HG03558 (cell line): ENCODE measurements around the gene ZWILCH.
"Not testable (repeated sequence)": the region's sequence is repeated elsewhere in the genome, so short reads cannot be mapped to it uniquely, and the experiment has no call there.

Source experiments
- ATAC-seq: cut with Tn5 transposase; IDR thresholded peaks from one replicate; pipeline ENCODE4 v1.9.1; 2021; ENCODE audit warnings: moderate number of reproducible peaks; ENCODE audit not compliant: unreplicated experiment; ENCODE audit errors: extremely low read depth

The ZWILCH gene

DNA sequence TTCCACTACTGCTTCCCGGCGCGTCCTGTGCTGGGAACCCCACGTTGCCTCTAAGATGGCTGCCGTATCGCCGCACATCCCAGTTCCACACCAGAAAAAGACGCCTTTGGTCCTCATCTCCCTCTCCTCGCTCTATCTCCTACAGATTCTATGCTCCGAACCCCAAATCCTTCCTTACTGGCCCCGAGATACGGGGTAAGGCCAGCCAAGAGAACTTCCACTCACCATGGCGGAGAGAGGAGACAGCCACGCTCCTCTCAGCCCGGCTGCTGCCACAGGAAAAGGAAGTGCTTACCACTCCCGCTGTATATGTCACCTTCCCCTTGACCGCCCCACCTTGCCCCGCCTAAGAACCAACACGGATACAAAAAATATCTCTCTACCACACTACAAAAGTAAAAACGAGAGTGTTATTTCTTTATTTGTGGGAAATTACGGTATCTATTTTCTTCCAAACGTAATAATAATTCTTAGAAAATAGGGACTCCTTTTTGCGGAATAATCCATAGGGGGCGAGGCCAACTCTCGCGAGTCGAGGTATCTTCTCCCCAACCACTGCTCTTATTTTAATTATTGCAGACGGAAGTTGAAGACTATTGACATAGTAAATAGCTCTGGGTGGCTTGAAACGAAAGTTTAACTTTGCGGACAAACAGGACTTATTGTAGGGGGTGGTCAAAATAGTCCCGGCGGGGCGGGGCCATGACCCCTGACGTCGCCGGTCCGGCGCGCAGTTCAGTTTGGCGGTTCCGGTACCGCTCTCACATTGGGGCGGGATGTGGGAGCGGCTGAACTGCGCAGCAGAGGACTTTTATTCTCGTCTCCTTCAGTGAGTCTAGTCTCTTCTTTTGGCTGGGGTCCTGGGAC is at the start of gene ZWILCH, which contains the start of gene RPL4:
Gene ZWILCH (plus strand): TSS at position 764 of the 867 bp plus-strand sequence. CDS start 13 bp downstream, at position 777.
Gene RPL4 (minus strand): TSS at position 293 of the 867 bp plus-strand sequence. CDS start 65 bp downstream, at position 228.
- ATAC-seq, result no peak

DNA sequence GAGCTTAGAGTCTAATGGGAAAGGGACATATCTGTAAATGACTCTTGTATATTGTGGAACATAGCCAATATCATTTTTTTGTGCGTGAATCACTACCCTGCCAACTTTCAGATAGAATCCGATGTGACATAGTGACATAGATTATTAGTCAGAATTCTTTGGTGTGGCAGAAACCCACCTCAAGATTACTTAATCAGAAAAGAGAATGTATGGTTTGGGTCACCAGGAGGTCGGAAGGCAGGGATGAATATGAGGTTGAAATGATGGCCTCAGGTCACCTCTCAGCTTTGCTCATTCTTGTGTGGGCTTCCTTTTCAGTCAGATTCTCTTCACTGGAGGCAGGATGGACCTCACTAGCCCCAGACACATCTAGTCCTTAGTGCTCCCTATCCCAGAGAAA is 48.9 kb upstream of the ZWILCH start:
- no peak for ATAC-seq

DNA sequence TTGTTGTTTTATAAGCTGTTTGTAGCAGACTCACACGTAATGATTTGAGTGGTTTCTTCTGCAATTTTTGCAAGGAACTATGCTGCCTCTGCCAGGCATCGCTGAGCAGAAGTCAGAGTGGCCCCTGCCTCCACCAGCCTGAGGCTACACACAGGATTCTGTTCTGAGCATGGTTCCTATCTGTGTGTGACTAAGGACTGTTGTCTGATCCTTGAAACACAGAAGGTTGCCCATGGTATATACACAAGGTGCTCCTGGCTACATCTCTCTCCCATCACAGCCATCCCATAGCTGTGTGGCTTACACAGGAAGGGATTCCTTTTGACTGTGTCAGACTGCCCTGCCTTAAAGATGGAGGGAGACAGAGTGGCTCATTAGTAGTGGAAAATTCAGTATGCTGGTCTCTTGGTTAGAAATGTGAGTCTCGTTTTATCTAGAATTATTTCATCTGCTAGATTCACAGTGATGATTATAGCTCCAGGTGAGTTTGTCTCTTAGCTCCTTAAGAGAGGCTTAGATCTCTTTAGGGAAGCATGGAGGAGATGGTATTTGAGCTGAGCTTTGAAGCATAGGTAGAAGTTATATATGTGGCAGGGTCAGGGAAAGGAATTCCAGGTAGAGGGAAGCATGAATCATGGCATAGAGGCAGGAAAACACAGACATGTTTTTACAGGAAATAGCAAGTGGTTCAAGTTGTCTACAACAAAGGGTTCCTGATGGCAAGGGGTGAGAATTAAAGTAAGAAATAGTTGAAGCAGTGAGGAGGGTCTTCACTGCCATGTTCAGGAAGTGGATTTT is 45.1 kb upstream of the ZWILCH start:
- no peak for ATAC-seq

DNA sequence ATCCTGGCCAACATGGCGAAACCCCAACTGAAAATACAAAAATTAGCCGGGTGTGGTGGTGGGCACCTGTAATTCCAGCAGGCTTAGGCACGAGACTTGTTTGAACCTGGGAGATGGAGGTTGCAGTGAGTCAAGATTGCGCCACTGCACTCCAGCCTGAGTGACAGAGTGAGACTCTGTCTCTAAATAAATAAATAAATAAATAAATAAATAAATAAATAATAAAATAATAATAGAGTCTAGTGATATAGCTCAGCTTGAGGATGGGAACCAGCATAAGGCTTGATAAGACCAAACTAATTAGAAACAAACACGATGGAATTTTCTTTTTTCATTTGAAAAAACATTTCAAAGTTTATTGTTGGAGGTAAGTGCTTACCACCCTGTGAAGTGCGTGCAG is 43.8 kb upstream of the ZWILCH start:
- ATAC-seq, result not testable (repeated sequence)

DNA sequence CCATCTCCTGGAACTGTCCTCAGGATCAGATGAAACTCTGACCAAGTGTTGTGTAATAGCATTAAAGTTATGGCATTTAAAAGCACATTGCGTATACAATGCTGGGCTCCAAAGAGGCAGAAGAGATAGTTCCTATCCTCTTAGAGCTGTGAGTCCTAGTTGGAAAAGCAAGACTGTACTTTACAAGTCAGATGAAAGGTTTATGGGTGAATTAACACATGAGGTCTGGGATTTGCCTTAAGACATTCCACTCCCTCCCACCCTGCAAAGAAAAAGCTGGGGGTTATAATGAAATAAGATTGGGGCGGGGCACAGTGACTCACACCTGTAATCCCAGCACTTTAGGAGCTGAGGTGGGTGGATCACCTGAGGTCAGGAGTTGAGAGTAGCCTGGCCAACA is 43.2 kb upstream of the ZWILCH start:
- ATAC-seq, result no peak

- ATAC-seq, result no peak
These were observed 42.5 kb upstream of the ZWILCH start for GRCh38 chr15:66462627-66463026.

- not testable (repeated sequence) for ATAC-seq
These were observed 39.8 kb upstream of the ZWILCH start for GRCh38 chr15:66465294-66465693.

GRCh38 chr15:66467162-66468040 is 37.7 kb upstream of the ZWILCH start:
- ATAC-seq, result not testable (repeated sequence)

DNA sequence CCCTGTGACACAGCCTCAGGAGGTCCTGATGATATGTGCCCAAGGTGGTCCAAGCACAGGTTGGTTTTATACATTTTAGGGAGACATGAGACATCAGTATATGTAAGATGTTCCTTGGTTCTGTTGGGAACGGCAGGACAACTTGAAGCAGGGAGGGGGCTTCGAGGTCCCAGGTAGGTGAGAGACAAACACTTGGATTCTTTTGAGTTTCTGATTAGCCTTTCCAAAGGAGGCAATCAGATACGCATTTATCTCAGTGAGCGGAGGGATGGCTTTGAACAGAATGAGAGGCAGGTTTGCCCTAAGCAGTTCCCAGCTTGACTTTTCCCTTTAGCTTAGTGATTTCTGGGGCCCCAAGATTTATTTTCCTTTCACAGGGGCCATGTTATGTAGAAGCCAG is 34.3 kb upstream of the ZWILCH start:
- not testable (repeated sequence) for ATAC-seq

DNA sequence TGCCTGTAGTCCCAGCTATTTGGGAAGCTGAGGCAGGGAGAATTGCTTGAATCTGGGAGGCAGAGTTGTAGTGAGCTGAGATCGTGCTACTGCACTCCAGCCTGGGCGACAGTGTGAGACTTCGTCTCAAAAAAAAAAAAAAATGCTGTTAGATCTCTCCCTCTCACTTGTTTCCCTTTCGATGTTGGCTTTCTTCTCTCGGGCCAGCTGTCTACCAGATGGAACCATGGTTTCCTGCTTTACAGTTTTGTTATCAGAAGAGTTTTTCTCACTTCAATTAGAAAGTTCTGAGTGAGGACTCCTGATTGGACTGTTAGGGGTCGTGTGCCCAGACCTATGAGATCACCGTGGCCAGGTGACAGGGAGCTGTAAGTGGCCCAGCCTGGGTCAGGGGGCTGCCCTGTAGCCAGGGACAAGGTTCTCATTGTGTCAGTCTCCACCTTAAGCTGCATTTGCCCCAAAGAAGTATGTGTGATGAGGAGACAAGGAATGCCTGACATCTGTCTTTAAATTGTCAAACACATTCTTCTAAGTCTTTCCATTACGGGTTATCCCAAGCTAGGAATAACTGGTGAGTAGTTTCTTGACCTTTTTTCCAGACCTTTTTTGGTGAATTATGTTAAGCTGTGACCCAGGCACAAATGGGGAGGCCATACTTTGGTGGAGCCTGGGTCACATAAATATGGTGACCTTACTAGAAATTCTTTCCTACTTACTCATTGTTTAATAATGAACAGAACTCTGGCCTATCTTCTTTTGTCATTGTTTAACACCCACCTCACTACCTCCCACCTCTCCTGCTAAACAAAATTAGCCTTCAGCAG is 32.7 kb upstream of the ZWILCH start:
- ATAC-seq, result peak; percentile 60

DNA sequence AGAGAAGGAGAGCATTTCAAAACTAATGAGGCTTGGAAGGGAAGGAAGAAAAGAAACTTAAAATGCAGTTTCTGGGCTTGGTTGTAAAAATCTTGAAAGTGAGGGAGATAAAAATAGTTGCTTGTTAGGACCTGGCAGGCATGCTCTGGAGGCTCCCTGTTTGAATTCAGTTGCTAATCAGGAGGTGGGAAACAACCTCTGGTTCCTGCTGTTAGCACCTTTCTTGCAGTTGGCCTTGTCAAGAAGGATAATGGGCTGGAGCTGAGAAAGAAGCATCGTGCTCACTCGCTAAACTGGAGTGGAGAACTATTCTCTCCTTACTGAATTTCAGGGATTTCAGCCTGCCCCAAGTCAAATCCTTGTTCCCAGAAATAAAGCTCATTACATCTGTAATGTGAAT is 31.0 kb upstream of the ZWILCH start:
- ATAC-seq, result no peak

DNA sequence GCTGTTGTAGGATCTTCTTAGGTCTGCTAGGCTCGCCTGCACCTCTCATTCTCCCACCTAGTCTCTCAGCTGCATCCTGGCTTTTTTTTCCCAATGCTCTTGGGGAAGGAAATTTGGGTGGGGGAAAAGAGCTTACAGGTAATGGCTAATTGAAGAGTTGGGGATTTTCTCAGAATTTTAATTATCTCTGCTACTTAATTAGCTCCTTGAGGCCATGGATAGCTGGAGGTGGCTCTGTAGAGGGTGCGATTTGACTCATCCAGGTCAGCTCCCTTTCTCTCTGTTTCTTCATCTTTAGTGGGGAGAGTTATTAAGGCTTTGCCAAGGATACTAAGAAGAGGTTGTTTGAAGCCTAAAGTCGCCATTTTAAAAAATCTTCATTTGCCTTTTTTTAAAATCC is 30.2 kb upstream of the ZWILCH start:
- ATAC-seq, result no peak

DNA sequence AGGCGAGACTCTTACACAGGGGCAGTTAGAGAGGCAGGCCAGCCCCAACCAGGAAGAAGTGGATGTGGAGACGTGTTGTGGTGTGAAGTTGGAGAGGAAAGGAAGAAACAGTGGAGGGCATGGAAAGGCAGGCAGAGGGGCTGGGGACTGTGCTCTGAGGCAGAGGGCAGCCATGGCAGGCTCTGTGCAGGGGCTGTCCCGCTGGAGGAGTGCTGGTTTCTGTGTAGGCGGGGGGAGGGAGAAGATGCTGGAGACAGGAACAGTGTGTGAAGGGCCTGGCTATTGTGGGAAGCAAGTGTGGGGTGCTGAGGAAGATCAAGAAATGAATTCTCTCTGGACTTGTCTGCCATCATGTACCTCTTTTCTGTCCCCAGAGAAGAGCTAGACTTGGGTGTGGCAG is 28.6 kb upstream of the ZWILCH start:
- no peak for ATAC-seq

DNA sequence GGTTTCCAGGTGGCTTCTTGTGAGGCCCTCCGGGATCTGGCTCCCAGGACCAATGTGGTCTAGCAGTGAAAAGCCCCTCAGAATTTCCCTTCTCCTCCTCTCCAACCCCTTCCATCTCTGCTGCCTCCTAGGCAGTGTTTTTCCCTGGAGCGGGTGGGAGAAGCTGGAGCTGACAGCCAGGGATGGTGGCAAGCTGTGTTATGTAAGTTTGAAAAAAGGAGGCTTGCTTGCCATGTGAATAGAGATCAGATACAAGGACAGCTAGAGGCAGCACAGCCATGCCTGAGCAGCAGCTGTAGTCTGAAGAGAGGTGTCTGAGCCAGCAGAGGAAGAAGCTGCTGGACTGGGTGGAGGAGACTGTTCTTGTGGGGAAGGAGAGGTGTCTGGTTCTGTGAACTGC is 28.1 kb upstream of the ZWILCH start:
- ATAC-seq, result no peak

DNA sequence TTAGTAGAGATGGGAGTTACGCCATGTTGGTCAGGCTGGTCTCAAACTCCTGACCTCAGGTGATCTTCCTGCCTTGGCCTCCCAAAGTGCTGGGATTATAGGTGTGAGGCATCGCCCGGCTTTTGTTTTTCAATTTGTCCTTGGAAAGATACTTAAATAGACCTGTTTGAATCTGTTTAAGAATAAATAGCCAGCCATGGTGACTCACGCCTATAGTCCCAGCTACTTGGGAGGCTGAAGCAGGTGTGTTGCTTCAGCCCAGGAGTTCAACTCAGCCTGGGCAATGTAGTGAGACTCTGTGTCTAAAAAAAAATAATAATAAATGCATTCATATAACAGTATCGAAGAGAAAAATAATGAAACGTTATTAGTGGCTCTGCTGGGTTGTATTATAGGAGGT is 24.9 kb upstream of the ZWILCH start:
- no peak for ATAC-seq

- ATAC-seq, result no peak
These were observed 23.8 kb upstream of the ZWILCH start for GRCh38 chr15:66481107-66481856.

DNA sequence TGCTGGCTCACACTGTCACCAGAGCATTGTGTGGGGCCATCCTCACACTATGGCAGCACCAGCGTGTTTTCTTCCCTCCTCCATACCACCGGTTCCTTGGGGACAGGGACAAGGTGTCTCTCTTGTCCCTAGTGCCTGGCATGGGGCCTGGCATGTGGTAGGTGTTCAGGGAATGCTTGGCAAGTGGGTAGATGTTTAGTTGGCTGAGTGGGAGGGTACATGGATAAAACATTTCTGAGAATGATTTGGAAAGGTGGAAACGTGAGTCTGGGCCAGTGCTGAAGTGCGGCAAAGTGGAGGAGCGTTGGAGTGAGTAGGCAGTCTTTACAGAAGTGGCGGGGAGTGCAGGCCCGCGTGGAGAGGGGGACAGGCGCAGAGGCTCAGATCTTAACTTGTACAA is 22.6 kb upstream of the ZWILCH start:
- no peak for ATAC-seq

GRCh38 chr15:66483131-66483566 is 22.0 kb upstream of the ZWILCH start:
- no peak for ATAC-seq
